HEK293 (cell line): ENCODE results near the gene ERF.

ENCODE experiments used
- BCL11B ChIP-seq: fragments of 450-650 bp; formaldehyde crosslinking; IDR thresholded peaks from 2 replicates; pipeline ENCODE4 v1.5.1; 2016; ENCODE audit warnings: low read depth, missing biosample characterization, missing genetic modification characterization
- CTCF ChIP-seq: fragments of 450-650 bp; formaldehyde crosslinking; IDR thresholded peaks from 2 replicates; pipeline ENCODE4 v1.5.1; 2016; ENCODE audit warnings: missing biosample characterization, missing genetic modification characterization
- FEZF1 ChIP-seq: fragments of 450-650 bp; formaldehyde crosslinking; IDR thresholded peaks from 2 replicates; pipeline ENCODE4 v1.5.1; 2016; ENCODE audit warnings: missing biosample characterization, missing genetic modification characterization
- GLI2 ChIP-seq: fragments of 450-650 bp; formaldehyde crosslinking; IDR thresholded peaks from 2 replicates; pipeline ENCODE4; 2017; ENCODE audit warnings: missing biosample characterization, missing genetic modification characterization, low read depth, borderline replicate concordance
- HOXA7 ChIP-seq: sonication (generic); formaldehyde crosslinking; IDR thresholded peaks from 2 replicates; pipeline ENCODE4 v1.8.1; 2022; ENCODE audit warnings: missing genetic modification reagents, borderline replicate concordance
- KLF7 ChIP-seq: fragments of 450-650 bp; formaldehyde crosslinking; IDR thresholded peaks from 2 replicates; pipeline ENCODE4 v1.5.1; 2016; ENCODE audit warnings: missing biosample characterization, missing genetic modification characterization, borderline replicate concordance
- KLF9 ChIP-seq: fragments of 450-650 bp; formaldehyde crosslinking; IDR thresholded peaks from 2 replicates; pipeline ENCODE4 v1.5.1; 2016; ENCODE audit warnings: missing biosample characterization, missing genetic modification characterization, low read depth
- MEIS1 ChIP-seq: sonication (generic); formaldehyde crosslinking; IDR thresholded peaks from 2 replicates; pipeline ENCODE4 v1.8.1; 2022; ENCODE audit warnings: missing genetic modification reagents, mild to moderate bottlenecking, borderline replicate concordance
- MYNN ChIP-seq: fragments of 450-650 bp; formaldehyde crosslinking; IDR thresholded peaks from 2 replicates; pipeline ENCODE4 v1.5.1; 2016; ENCODE audit warnings: missing biosample characterization, missing genetic modification characterization, borderline replicate concordance
- SALL2 ChIP-seq: fragments of 450-650 bp; formaldehyde crosslinking; IDR thresholded peaks from 2 replicates; pipeline ENCODE4 v1.5.0; 2017; ENCODE audit warnings: missing biosample characterization, mild to moderate bottlenecking, missing genetic modification characterization, borderline replicate concordance
- SCRT1 ChIP-seq: fragments of 450-650 bp; formaldehyde crosslinking; IDR thresholded peaks from 2 replicates; pipeline ENCODE4 v1.5.1; 2016; ENCODE audit warnings: missing biosample characterization, missing genetic modification characterization, borderline replicate concordance
- SP7 ChIP-seq: fragments of 450-650 bp; formaldehyde crosslinking; IDR thresholded peaks from 2 replicates; pipeline ENCODE4 v1.5.1; 2016; ENCODE audit warnings: missing biosample characterization, missing genetic modification characterization
- TRIM28 ChIP-seq: IDR thresholded peaks from 2 replicates; pipeline ENCODE4 v1.6.1; 2011; ENCODE audit warnings: low read length, control low read depth, borderline replicate concordance
- ZBTB1 ChIP-seq: fragments of 450-650 bp; formaldehyde crosslinking; IDR thresholded peaks from 2 replicates; pipeline ENCODE4 v1.5.1; 2016; ENCODE audit warnings: missing biosample characterization, missing genetic modification characterization
- ZBTB48 ChIP-seq: fragments of 450-650 bp; formaldehyde crosslinking; IDR thresholded peaks from 2 replicates; pipeline ENCODE4 v1.5.1; 2016; ENCODE audit warnings: missing biosample characterization, missing genetic modification characterization
- ZFP69B ChIP-seq: fragments of 450-650 bp; formaldehyde crosslinking; IDR thresholded peaks from 2 replicates; pipeline ENCODE4 v1.5.1; 2016; ENCODE audit warnings: missing biosample characterization, missing genetic modification characterization
- ZNF184 ChIP-seq: fragments of 450-650 bp; IDR thresholded peaks from 2 replicates; pipeline ENCODE4 v1.5.1; 2018; ENCODE audit warnings: missing biosample characterization, mild to moderate bottlenecking, missing genetic modification characterization
- ZNF223 ChIP-seq: fragments of 450-650 bp; formaldehyde crosslinking; IDR thresholded peaks from 2 replicates; pipeline ENCODE4 v1.5.1; 2016; ENCODE audit warnings: missing biosample characterization, missing genetic modification characterization
- ZNF274 ChIP-seq, 2 experiments: fragments of 200-500 bp in 1 of 2; fragments of 450-650 bp in 1 of 2; sonication (Bioruptor generic) in 1 of 2; formaldehyde crosslinking in 1 of 2; IDR thresholded peaks; 2 replicates each; pipeline versions ENCODE4 v1.5.1 to v1.6.1; 2014 to 2016; ENCODE audit warnings: borderline replicate concordance in 1 of 2, inconsistent platforms in 1 of 2, low read length in 1 of 2, missing biosample characterization in 1 of 2, missing genetic modification characterization in 1 of 2
- ZNF341 ChIP-seq: fragments of 450-650 bp; formaldehyde crosslinking; IDR thresholded peaks from 2 replicates; pipeline ENCODE4; 2016; ENCODE audit warnings: low read depth, missing biosample characterization, missing genetic modification characterization
- ZNF423 ChIP-seq: fragments of 450-650 bp; formaldehyde crosslinking; IDR thresholded peaks from 2 replicates; pipeline ENCODE4 v1.5.1; 2016; ENCODE audit warnings: missing biosample characterization, missing genetic modification characterization
- ZNF548 ChIP-seq: fragments of 450-650 bp; formaldehyde crosslinking; IDR thresholded peaks from 2 replicates; pipeline ENCODE4 v1.5.1; 2016; ENCODE audit warnings: missing biosample characterization, missing genetic modification characterization
- ZNF561 ChIP-seq: fragments of 450-650 bp; IDR thresholded peaks from 2 replicates; pipeline ENCODE4 v1.5.1; 2018; ENCODE audit warnings: missing biosample characterization, missing genetic modification characterization, borderline replicate concordance
- ZNF626 ChIP-seq: fragments of 450-650 bp; sonication (Bioruptor Pico); formaldehyde crosslinking; IDR thresholded peaks from 2 replicates; pipeline ENCODE4 v1.5.1; 2018; ENCODE audit warnings: missing biosample characterization, missing genetic modification characterization, inconsistent platforms
- ZNF660 ChIP-seq: fragments of 450-650 bp; IDR thresholded peaks from 2 replicates; pipeline ENCODE4 v1.5.1; 2018; ENCODE audit warnings: missing biosample characterization, mild to moderate bottlenecking, missing genetic modification characterization
- ZNF768 ChIP-seq: fragments of 450-650 bp; formaldehyde crosslinking; IDR thresholded peaks from 2 replicates; pipeline ENCODE4 v1.5.1; 2018; ENCODE audit warnings: missing biosample characterization, mild to moderate bottlenecking, missing genetic modification characterization
- TF ChIP-seq, protein P1 (sequence below): fragments of 450-650 bp; formaldehyde crosslinking; optimal IDR thresholded peaks from 2 replicates; pipeline ENCODE3; 2016; ENCODE audit warnings: missing biosample characterization, mild to moderate bottlenecking, missing genetic modification characterization
- TF ChIP-seq, protein P2 (sequence below): fragments of 450-650 bp; formaldehyde crosslinking; IDR thresholded peaks from 2 replicates; pipeline ENCODE4 v1.5.1; 2016; ENCODE audit warnings: missing biosample characterization, missing genetic modification characterization
- TF ChIP-seq, protein P3 (sequence below): fragments of 450-650 bp; formaldehyde crosslinking; IDR thresholded peaks from 2 replicates; pipeline ENCODE4 v1.5.1; 2017; ENCODE audit warnings: missing biosample characterization, missing genetic modification characterization
- TF ChIP-seq, protein P4 (sequence below): fragments of 450-650 bp; formaldehyde crosslinking; IDR thresholded peaks from 2 replicates; pipeline ENCODE4 v1.5.1; 2016; ENCODE audit warnings: missing biosample characterization, missing genetic modification characterization
- TF ChIP-seq, protein P5 (sequence below): fragments of 450-650 bp; formaldehyde crosslinking; IDR thresholded peaks from 2 replicates; pipeline ENCODE4; 2016; ENCODE audit warnings: missing biosample characterization, missing genetic modification characterization

ERF gene

GRCh38 chr19:42254089-42254849, 659 bp downstream of the ERF start (continued):
- peak; percentile 45; the same call in 1 of the 2 replicates for TF ChIP-seq ZBTB1
- 0 out of 2 replicates have a peak, but pooled peaks have one; percentile 40 for TF ChIP-seq ZNF223 (tag by site-specific recombination)
- peak; percentile 45 for TF ChIP-seq ZNF341 (tag by site-specific recombination)
- no peak for TF ChIP-seq FEZF1 (tag by site-specific recombination)
- TF ChIP-seq HOXA7 (CRISPR knock-in tag), result no peak
- TF ChIP-seq, protein P1, sequence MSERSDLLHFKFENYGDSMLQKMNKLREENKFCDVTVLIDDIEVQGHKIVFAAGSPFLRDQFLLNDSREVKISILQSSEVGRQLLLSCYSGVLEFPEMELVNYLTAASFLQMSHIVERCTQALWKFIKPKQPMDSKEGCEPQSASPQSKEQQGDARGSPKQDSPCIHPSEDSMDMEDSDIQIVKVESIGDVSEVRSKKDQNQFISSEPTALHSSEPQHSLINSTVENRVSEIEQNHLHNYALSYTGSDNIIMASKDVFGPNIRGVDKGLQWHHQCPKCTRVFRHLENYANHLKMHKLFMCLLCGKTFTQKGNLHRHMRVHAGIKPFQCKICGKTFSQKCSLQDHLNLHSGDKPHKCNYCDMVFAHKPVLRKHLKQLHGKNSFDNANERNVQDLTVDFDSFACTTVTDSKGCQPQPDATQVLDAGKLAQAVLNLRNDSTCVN, result peak; percentile 97
- TF ChIP-seq, protein P2, sequence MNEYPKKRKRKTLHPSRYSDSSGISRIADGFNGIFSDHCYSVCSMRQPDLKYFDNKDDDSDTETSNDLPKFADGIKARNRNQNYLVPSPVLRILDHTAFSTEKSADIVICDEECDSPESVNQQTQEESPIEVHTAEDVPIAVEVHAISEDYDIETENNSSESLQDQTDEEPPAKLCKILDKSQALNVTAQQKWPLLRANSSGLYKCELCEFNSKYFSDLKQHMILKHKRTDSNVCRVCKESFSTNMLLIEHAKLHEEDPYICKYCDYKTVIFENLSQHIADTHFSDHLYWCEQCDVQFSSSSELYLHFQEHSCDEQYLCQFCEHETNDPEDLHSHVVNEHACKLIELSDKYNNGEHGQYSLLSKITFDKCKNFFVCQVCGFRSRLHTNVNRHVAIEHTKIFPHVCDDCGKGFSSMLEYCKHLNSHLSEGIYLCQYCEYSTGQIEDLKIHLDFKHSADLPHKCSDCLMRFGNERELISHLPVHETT, result no peak
- no peak for TF ChIP-seq MEIS1 (CRISPR knock-in tag)
- TF ChIP-seq ZNF548, result no peak
- peak; percentile 69; the same call in 1 of the 2 replicates for TF ChIP-seq BCL11B (tag by site-specific recombination)
- TF ChIP-seq ZNF768 (tag by site-specific recombination), result no peak
- TF ChIP-seq TRIM28, result no peak
- TF ChIP-seq MYNN (tag by site-specific recombination), result no peak
- TF ChIP-seq ZNF660, result no peak
- TF ChIP-seq, protein P3, sequence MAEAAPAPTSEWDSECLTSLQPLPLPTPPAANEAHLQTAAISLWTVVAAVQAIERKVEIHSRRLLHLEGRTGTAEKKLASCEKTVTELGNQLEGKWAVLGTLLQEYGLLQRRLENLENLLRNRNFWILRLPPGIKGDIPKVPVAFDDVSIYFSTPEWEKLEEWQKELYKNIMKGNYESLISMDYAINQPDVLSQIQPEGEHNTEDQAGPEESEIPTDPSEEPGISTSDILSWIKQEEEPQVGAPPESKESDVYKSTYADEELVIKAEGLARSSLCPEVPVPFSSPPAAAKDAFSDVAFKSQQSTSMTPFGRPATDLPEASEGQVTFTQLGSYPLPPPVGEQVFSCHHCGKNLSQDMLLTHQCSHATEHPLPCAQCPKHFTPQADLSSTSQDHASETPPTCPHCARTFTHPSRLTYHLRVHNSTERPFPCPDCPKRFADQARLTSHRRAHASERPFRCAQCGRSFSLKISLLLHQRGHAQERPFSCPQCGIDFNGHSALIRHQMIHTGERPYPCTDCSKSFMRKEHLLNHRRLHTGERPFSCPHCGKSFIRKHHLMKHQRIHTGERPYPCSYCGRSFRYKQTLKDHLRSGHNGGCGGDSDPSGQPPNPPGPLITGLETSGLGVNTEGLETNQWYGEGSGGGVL (tag by site-specific recombination), result peak; percentile 99
- TF ChIP-seq ZNF561 (tag by site-specific recombination), result peak; percentile 95; the same call in 1 of the 2 replicates
- TF ChIP-seq ZFP69B, result peak; percentile 83
- TF ChIP-seq SP7, result 0 out of 2 replicates have a peak, but pooled peaks have one; percentile 44
- TF ChIP-seq ZNF423 (tag by site-specific recombination), result peak; percentile 26
- peak; percentile 46; the same call in 1 of the 2 replicates for TF ChIP-seq KLF7 (tag by site-specific recombination)
- TF ChIP-seq ZBTB48 (tag by site-specific recombination), result no peak
- no peak for TF ChIP-seq GLI2 (tag by site-specific recombination)
- peak; percentile 85 for TF ChIP-seq KLF9 (tag by site-specific recombination)
- no peak for TF ChIP-seq ZNF184
- TF ChIP-seq ZNF626 (tag by site-specific recombination), result no peak
- TF ChIP-seq, protein P4, sequence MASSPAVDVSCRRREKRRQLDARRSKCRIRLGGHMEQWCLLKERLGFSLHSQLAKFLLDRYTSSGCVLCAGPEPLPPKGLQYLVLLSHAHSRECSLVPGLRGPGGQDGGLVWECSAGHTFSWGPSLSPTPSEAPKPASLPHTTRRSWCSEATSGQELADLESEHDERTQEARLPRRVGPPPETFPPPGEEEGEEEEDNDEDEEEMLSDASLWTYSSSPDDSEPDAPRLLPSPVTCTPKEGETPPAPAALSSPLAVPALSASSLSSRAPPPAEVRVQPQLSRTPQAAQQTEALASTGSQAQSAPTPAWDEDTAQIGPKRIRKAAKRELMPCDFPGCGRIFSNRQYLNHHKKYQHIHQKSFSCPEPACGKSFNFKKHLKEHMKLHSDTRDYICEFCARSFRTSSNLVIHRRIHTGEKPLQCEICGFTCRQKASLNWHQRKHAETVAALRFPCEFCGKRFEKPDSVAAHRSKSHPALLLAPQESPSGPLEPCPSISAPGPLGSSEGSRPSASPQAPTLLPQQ, result peak; percentile 94
- TF ChIP-seq SCRT1 (tag by site-specific recombination), result peak; percentile 92
- TF ChIP-seq CTCF (tag by site-specific recombination), result peak; percentile 86
- TF ChIP-seq, protein P5, sequence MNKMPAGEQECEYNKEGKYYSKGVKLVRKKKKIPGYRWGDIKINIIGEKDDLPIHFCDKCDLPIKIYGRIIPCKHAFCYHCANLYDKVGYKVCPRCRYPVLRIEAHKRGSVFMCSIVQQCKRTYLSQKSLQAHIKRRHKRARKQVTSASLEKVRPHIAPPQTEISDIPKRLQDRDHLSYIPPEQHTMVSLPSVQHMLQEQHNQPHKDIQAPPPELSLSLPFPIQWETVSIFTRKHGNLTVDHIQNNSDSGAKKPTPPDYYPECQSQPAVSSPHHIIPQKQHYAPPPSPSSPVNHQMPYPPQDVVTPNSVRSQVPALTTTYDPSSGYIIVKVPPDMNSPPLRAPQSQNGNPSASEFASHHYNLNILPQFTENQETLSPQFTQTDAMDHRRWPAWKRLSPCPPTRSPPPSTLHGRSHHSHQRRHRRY (tag by site-specific recombination), result no peak
- no peak for TF ChIP-seq ZNF274 (IDR thresholded peaks at IDR 0.05; ENCODE audit: low read length)
- TF ChIP-seq ZNF274 (tag by site-specific recombination; IDR thresholded peaks at IDR 0.05; ENCODE audit: borderline replicate concordance), result no peak
- no peak for TF ChIP-seq SALL2 (tag by site-specific recombination)
